GM06990 (cell line): ENCODE results near the gene TBKBP1.
"Not testable (repeated sequence)": the region's sequence is repeated elsewhere in the genome, so short reads cannot be mapped to it uniquely, and the experiment has no call there.

Experiments
- DNase-seq: peaks from one replicate; pipeline ENCODE4 v3.0.0-alpha.2; 2011; ENCODE audit not compliant: insufficient read length; ENCODE audit errors: extremely low read depth
- H3K27me3 ChIP-seq: replicated peaks from 2 replicates; pipeline ENCODE4 v1.6.0; 2011; ENCODE audit warnings: low read length; ENCODE audit not compliant: control insufficient read depth, insufficient read depth
- H3K36me3 ChIP-seq: 2 replicates; pipeline ENCODE4 v1.5.1; 2011; ENCODE audit warnings: low read length; ENCODE audit not compliant: control insufficient read depth, insufficient read depth
- H3K4me3 ChIP-seq: replicated peaks from 2 replicates; pipeline ENCODE4 v1.5.1; 2011; ENCODE audit warnings: low read depth, mild to moderate bottlenecking, control low read depth, low read length
- CTCF ChIP-seq: IDR thresholded peaks from 2 replicates; pipeline ENCODE4 v1.5.1; 2011; ENCODE audit warnings: low read length, control low read depth, mild to moderate bottlenecking, inconsistent platforms; ENCODE audit not compliant: insufficient read depth, poor library complexity, severe bottlenecking

TBKBP1 gene

GRCh38 chr17:47675380-47676198 lies 18.4 kb upstream of the TBKBP1 start:
- no peak for DNase-seq
- Histone ChIP-seq H3K27me3 (no peaks in the 10 kb centered on the region), H3K36me3 (peaks cover 37% of the 10 kb centered on the region), H3K4me3 (no peak overlapping the region)
- no peak for TF ChIP-seq CTCF

- no peak for TF ChIP-seq CTCF
- no peak overlapping the region for H3K4me3 ChIP-seq
- no peaks in the 10 kb centered on the region for H3K27me3 ChIP-seq
- peaks cover 38% of the 10 kb centered on the region for H3K36me3 ChIP-seq
- no peak for DNase-seq
Measured at GRCh38 chr17:47676199-47676472, 17.8 kb upstream of the TBKBP1 start.

DNA sequence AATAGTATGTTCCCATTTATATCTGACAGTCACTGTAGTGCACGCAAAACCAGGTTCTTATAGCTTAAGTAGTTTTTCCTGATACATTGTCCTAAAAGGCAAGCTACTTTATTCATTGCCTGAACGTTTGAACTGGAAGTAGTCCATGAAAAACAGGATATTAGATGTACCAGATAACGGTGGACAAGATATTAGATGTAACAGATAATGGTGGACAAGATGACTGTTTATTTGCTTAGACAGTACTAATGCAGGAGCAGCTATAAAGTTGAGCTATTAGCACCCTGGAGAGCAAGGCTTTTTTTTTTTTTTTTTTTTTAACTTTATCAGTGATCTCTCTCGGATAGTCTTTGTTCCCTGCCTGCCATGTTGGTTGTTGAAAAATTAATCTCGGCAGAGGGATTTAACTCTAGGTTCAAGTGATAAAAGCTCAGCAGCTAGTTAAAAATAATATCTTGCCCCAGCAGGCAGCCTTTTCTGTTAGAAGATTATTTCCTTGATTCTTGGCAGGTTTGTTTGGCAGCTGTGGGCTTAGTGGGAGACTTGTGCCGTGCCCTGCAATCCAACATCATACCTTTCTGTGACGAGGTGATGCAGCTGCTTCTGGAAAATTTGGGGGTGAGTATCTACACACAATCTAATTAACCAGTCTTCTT lies 17.3 kb upstream of the TBKBP1 start:
- DNase-seq = no peak
- Histone ChIP-seq H3K4me3 (no peak overlapping the region), H3K27me3 (no peaks in the 10 kb centered on the region), H3K36me3 (peaks cover 39% of the 10 kb centered on the region)
- no peak for TF ChIP-seq CTCF

- no peak for TF ChIP-seq CTCF
- DNase-seq = no peak
- no peaks in the 10 kb centered on the region for H3K27me3 ChIP-seq
- H3K36me3 ChIP-seq = peaks cover 42% of the 10 kb centered on the region
- H3K4me3 ChIP-seq = no peak overlapping the region
Measured at GRCh38 chr17:47678196-47678595, 15.8 kb upstream of the TBKBP1 start.

GRCh38 chr17:47682138-47682537 lies 11.8 kb upstream of the TBKBP1 start:
- TF ChIP-seq CTCF = no peak
- no peak for DNase-seq
- no peaks in the 10 kb centered on the region for H3K27me3 ChIP-seq
- no peak overlapping the region for H3K4me3 ChIP-seq
- H3K36me3 ChIP-seq = peaks cover 29% of the 10 kb centered on the region

GRCh38 chr17:47682727-47683126 lies 11.2 kb upstream of the TBKBP1 start:
- not testable (repeated sequence) for H3K27me3 ChIP-seq, DNase-seq, H3K4me3 ChIP-seq
- H3K36me3 ChIP-seq = peaks cover 27% of the 10 kb centered on the region
